HepG2 (cell line): Measurements from ENCODE around the gene TRIM8. TPM values are rescaled to one million over a fixed set of nuclear protein-coding genes. Genes with fewer than 3 reads are reported as not detected.

ENCODE experiments used
- CREBL2 ChIP-seq: sonication (generic); formaldehyde crosslinking; IDR thresholded peaks from 2 replicates; pipeline ENCODE4 v1.8.1; 2023; ENCODE audit warnings: missing genetic modification reagents, mild to moderate bottlenecking, borderline replicate concordance
- ELF3 ChIP-seq: IDR thresholded peaks from 2 replicates; pipeline ENCODE4 v1.6.1; 2016; ENCODE audit warnings: missing genetic modification reagents, missing compliant biosample characterization
- HIC2 ChIP-seq: sonication (generic); formaldehyde crosslinking; IDR thresholded peaks from 2 replicates; pipeline ENCODE4 v1.9.0; 2022; ENCODE audit warnings: low read depth, missing genetic modification reagents
- HNF4A ChIP-seq: sonication (generic); formaldehyde crosslinking; IDR thresholded peaks from 2 replicates; pipeline ENCODE4 v1.4.0; 2020; ENCODE audit warnings: missing genetic modification reagents
- KDM2A ChIP-seq: sonication (generic); formaldehyde crosslinking; IDR thresholded peaks from 2 replicates; pipeline ENCODE4 v1.4.0; 2020; ENCODE audit warnings: low read depth, missing genetic modification reagents, borderline replicate concordance
- KDM3A ChIP-seq: IDR thresholded peaks from 2 replicates; pipeline ENCODE4 v1.6.1; 2018; ENCODE audit warnings: low read depth, missing compliant biosample characterization
- MYC ChIP-seq: sonication (generic); formaldehyde crosslinking; IDR thresholded peaks from 2 replicates; pipeline ENCODE4 v1.9.0; 2021; ENCODE audit warnings: missing genetic modification reagents, borderline replicate concordance
- PATZ1 ChIP-seq: sonication (generic); formaldehyde crosslinking; IDR thresholded peaks from 2 replicates; pipeline ENCODE4 v1.4.0; 2020; ENCODE audit warnings: missing genetic modification reagents
- PHF21A ChIP-seq: sonication (generic); formaldehyde crosslinking; IDR thresholded peaks from 2 replicates; pipeline ENCODE4 v1.5.0; 2020; ENCODE audit warnings: mild to moderate bottlenecking, missing genetic modification reagents
- RXRB ChIP-seq: IDR thresholded peaks from 2 replicates; pipeline ENCODE4 v1.6.1; 2016; ENCODE audit warnings: borderline replicate concordance, missing genetic modification reagents, missing compliant biosample characterization
- SIN3B ChIP-seq: fragments of 150-350 bp; IDR thresholded peaks from 2 replicates; pipeline ENCODE4 v1.6.1; 2014; ENCODE audit warnings: low read length
- TEAD3 ChIP-seq: optimal IDR thresholded peaks from 2 replicates; pipeline ENCODE3; 2016; ENCODE audit warnings: borderline replicate concordance
- THAP9 ChIP-seq: sonication (generic); formaldehyde crosslinking; IDR thresholded peaks from 2 replicates; pipeline ENCODE4; 2020; ENCODE audit warnings: missing genetic modification reagents, mild to moderate bottlenecking, borderline replicate concordance
- ZNF501 ChIP-seq: sonication (generic); formaldehyde crosslinking; IDR thresholded peaks from 2 replicates; pipeline ENCODE4 v1.5.1; 2020; ENCODE audit warnings: mild to moderate bottlenecking, moderate library complexity, missing genetic modification reagents
- ZNF574 ChIP-seq: sonication (generic); formaldehyde crosslinking; IDR thresholded peaks from 2 replicates; pipeline ENCODE4 v1.4.0; 2020; ENCODE audit warnings: missing genetic modification reagents
- polyA plus RNA-seq, 8 experiments: library from polyadenylated mRNA; depleted of rRNA in 3 of 8; stranded (reverse) in 7 of 8; unstranded in 1 of 8; fragments of >200 nt; fragmentation: Illumina TruSeq in 4 of 8; extraction: Trizol in 4 of 8; gene quantifications; 2 replicates each; pipeline versions ENCODE4 v1.2.1 to v1.2.3, GENCODE V29; 2011 to 2016; ENCODE audit warnings: low read depth in 4 of 8, missing spikeins in 1 of 8, mixed read lengths in 1 of 8; ENCODE audit not compliant: insufficient read depth in 1 of 8
- total RNA-seq, 5 experiments: library from RNA; depleted of rRNA; stranded (reverse); fragments of >200 nt; fragmentation: Illumina TruSeq; extraction: Trizol; gene quantifications; 2 replicates each; pipeline ENCODE4 v1.2.3, GENCODE V29; 2016; ENCODE audit warnings: low read depth in 1 of 5

TRIM8 gene
- total and polyA plus RNA-seq, 2 of the 13 experiments (the other 11 are each of a cell fraction or from before 2014, with no cell fraction given): 38.9 to 66.5 TPM

GRCh38 chr10:102665904-102666509 lies 21.7 kb downstream of the TRIM8 start (continued):
- no peak for TF ChIP-seq CREBL2 (CRISPR knock-in tag)
- TF ChIP-seq SIN3B: no peak
- TF ChIP-seq PATZ1: peak; percentile 64
- peak; percentile 83 for TF ChIP-seq ZNF574 (CRISPR knock-in tag)
- peak; percentile 15 for TF ChIP-seq TEAD3
- 0 out of 2 replicates have a peak, but pooled peaks have one; percentile 27 for TF ChIP-seq ZNF501 (CRISPR knock-in tag)
- peak; percentile 71; the same call in 1 of the 2 replicates for TF ChIP-seq PHF21A (CRISPR knock-in tag)
- peak; percentile 74; the same call in 1 of the 2 replicates for TF ChIP-seq HIC2 (CRISPR knock-in tag)
- TF ChIP-seq THAP9 (CRISPR knock-in tag): peak; percentile 24; the same call in 1 of the 2 replicates
- peak; percentile 79 for TF ChIP-seq HNF4A (CRISPR knock-in tag)
- peak; percentile 33; the same call in 1 of the 2 replicates for TF ChIP-seq RXRB (CRISPR knock-in tag)
- peak; percentile 51; the same call in 1 of the 2 replicates for TF ChIP-seq MYC (CRISPR knock-in tag)
- TF ChIP-seq KDM2A: 0 out of 2 replicates have a peak, but pooled peaks have one; percentile 27
- peak; percentile 40; the same call in 1 of the 2 replicates for TF ChIP-seq KDM3A
- TF ChIP-seq ELF3 (CRISPR knock-in tag): 0 out of 2 replicates have a peak, but pooled peaks have one; percentile 37
